ENCODE results near the gene GINS2. TPM values are rescaled to one million over a fixed set of nuclear protein-coding genes. Genes with fewer than 3 reads are reported as not detected.

Gene GINS2
- total RNA-seq, 1 donor from 2014 or later, result not detected

DNA sequence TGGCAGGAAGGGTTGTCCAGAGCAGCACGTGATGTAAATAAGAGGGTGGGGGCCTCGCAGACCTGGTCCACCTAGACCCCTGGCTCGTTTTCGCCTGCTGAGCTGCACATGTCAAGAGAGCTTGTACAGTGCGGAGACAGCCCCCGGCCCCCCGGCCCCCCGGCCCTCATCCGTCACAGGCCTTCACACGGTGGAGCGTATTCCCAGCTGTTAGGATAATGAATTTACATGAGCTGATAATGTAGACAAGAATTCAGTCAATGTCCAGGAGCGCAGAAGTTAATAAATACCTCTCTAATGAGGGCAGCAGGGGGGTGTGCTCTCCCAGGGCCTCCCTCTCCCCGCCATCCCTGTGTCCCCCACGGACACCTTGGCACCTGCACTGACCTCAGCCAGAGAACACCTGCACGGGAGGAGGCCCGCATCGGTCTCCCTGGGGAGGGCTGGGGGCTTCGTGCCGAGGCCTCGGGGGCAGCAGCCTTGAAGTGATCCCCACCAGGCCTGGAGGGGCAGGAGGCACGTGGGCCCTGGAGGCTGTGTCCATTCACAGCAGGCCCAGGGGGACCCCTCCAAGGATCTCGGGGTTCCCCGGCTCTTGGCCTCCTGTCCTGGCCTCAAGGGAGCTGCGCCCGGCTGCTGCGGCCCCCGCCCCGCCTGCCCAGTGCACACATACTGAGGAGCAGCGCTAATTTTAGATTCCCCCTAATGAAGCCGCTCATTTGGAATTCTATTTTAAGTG is 61.1 kb downstream of the GINS2 start:
- no peaks in the 10 kb centered on the region for H3K27me3 ChIP-seq
- no peak for DNase-seq (ENCODE audit: low spot score in 2 of 2)
- H3K27ac ChIP-seq, result no peak overlapping the region
- H3K9me3 ChIP-seq, result peaks cover 8 to 10% of the 10 kb centered on the region in 2 donors
- intact Hi-C loops (cut with DNase I), result no loop called here
- H3K36me3 ChIP-seq, result no peaks in the 10 kb centered on the region
- TF ChIP-seq, protein P1, sequence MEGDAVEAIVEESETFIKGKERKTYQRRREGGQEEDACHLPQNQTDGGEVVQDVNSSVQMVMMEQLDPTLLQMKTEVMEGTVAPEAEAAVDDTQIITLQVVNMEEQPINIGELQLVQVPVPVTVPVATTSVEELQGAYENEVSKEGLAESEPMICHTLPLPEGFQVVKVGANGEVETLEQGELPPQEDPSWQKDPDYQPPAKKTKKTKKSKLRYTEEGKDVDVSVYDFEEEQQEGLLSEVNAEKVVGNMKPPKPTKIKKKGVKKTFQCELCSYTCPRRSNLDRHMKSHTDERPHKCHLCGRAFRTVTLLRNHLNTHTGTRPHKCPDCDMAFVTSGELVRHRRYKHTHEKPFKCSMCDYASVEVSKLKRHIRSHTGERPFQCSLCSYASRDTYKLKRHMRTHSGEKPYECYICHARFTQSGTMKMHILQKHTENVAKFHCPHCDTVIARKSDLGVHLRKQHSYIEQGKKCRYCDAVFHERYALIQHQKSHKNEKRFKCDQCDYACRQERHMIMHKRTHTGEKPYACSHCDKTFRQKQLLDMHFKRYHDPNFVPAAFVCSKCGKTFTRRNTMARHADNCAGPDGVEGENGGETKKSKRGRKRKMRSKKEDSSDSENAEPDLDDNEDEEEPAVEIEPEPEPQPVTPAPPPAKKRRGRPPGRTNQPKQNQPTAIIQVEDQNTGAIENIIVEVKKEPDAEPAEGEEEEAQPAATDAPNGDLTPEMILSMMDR (IDR thresholded peaks at IDR 0.05), result no peak
- H3K4me3 ChIP-seq, result no peak overlapping the region
- H3K4me1 ChIP-seq, result peaks cover 0 to 12% of the 10 kb centered on the region in 2 donors

GRCh38 chr16:85627089-85627488 is 61.7 kb downstream of the GINS2 start:
- H3K27ac ChIP-seq, result no peak overlapping the region
- H3K4me1 ChIP-seq, result peaks cover 0 to 12% of the 10 kb centered on the region in 2 donors
- no peak for DNase-seq (ENCODE audit: low spot score in 2 of 2)
- no peaks in the 10 kb centered on the region for H3K36me3 ChIP-seq
- no peak overlapping the region for H3K4me3 ChIP-seq
- intact Hi-C loops (cut with DNase I), result no loop called here
- TF ChIP-seq, protein P1 (IDR thresholded peaks at IDR 0.05), result no peak
- peaks cover 8 to 10% of the 10 kb centered on the region in 2 donors for H3K9me3 ChIP-seq
- H3K27me3 ChIP-seq, result no peaks in the 10 kb centered on the region

Other genes starting within 250 kb of the GINS2 start
- 120 TPM for gene GSE1, start 75.6 kb downstream of the GINS2 start, total RNA-seq
- not detected for gene C16orf74, start 62.1 kb upstream of the GINS2 start, total RNA-seq
- gene EMC8, start 110.6 kb upstream of the GINS2 start, total RNA-seq, result 11.9 TPM
- 148 TPM for gene COX4I1, start 110.7 kb upstream of the GINS2 start, total RNA-seq
- 20.0 TPM for gene IRF8, start 210.2 kb upstream of the GINS2 start, total RNA-seq

Data from ascending aorta (tissue), 2 donors.